Skeletal muscle tissue (tissue), 4 donors: ENCODE results near the gene SLC22A23. TPM values are rescaled to one million over a fixed set of nuclear protein-coding genes. Genes with fewer than 3 reads are reported as not detected.

Experiments
- H3K27ac ChIP-seq: one replicate; pipeline ENCODE4 v1.7.0; 2013; ENCODE audit warnings: mild to moderate bottlenecking, low read depth, low read length, inconsistent platforms
- H3K27me3 ChIP-seq, 3 donors: one replicate each; pipeline ENCODE4 v1.7.0; 2013; ENCODE audit warnings: low read length in 3 of 3; ENCODE audit not compliant: control insufficient read depth in 3 of 3, insufficient read depth in 3 of 3
- H3K36me3 ChIP-seq, 3 donors: one replicate each; pipeline ENCODE4 v1.7.0; 2013; ENCODE audit warnings: low read length in 3 of 3; ENCODE audit not compliant: control insufficient read depth in 3 of 3, insufficient read depth in 3 of 3
- H3K4me1 ChIP-seq, 3 donors: one replicate each; pipeline ENCODE4 v1.7.0; 2013; ENCODE audit warnings: low read length in 3 of 3, mild to moderate bottlenecking in 3 of 3; ENCODE audit not compliant: control insufficient read depth in 3 of 3, insufficient read depth in 3 of 3
- H3K4me3 ChIP-seq, 3 donors: one replicate each; pipeline ENCODE4 v1.7.0; 2013; ENCODE audit warnings: low read length in 3 of 3
- H3K9ac ChIP-seq, 3 donors: one replicate each; pipeline ENCODE4 v1.7.0; 2013; ENCODE audit warnings: low read length in 3 of 3, mild to moderate bottlenecking in 3 of 3, moderate library complexity in 2 of 3, low read depth in 1 of 3
- H3K9me3 ChIP-seq, 3 donors: one replicate each; pipeline ENCODE4 v1.7.0; 2013; ENCODE audit warnings: low read length in 3 of 3; ENCODE audit not compliant: control insufficient read depth in 3 of 3
- total RNA-seq: library from RNA; depleted of rRNA; stranded (reverse); fragments of >200 nt; gene quantifications from one replicate; pipeline ENCODE4 v1.2.3, GENCODE V29; 2014
- donor health status: Osteomylitis.

Gene SLC22A23
- total RNA-seq, 1 donor from 2014 or later = 2.6 TPM

GRCh38 chr6:3372184-3372846 lies 84.5 kb downstream of the SLC22A23 start:
- Histone ChIP-seq H3K4me3 (no peak overlapping the region), H3K36me3 (no peaks in the 10 kb centered on the region), H3K4me1 (peaks cover 4 to 6% (median 4%) of the 10 kb centered on the region in 3 donors), H3K9me3 (no peaks in the 10 kb centered on the region), H3K9ac (no peak overlapping the region), H3K27ac (no peak overlapping the region), H3K27me3 (no peaks in the 10 kb centered on the region)

- Histone ChIP-seq H3K9ac (no peak overlapping the region), H3K9me3 (no peaks in the 10 kb centered on the region), H3K27me3 (no peaks in the 10 kb centered on the region), H3K4me3 (no peak overlapping the region), H3K27ac (no peak overlapping the region), H3K4me1 (peaks cover 2 to 8% (median 3%) of the 10 kb centered on the region in 3 donors), H3K36me3 (no peaks in the 10 kb centered on the region)
These were observed 85.5 kb downstream of the SLC22A23 start for GRCh38 chr6:3371222-3371949.

GRCh38 chr6:3370361-3371221 lies 86.3 kb downstream of the SLC22A23 start:
- no peak overlapping the region for H3K4me3 ChIP-seq
- no peak overlapping the region for H3K9ac ChIP-seq
- H3K27ac ChIP-seq = no peak overlapping the region
- no peaks in the 10 kb centered on the region for H3K9me3 ChIP-seq
- no peaks in the 10 kb centered on the region for H3K36me3 ChIP-seq
- no peaks in the 10 kb centered on the region for H3K27me3 ChIP-seq
- peaks cover 2 to 8% (median 3%) of the 10 kb centered on the region in 3 donors for H3K4me1 ChIP-seq

GRCh38 chr6:3369985-3370360 lies 86.9 kb downstream of the SLC22A23 start:
- no peak overlapping the region for H3K9ac ChIP-seq
- H3K4me1 ChIP-seq = peaks cover 2 to 8% (median 3%) of the 10 kb centered on the region in 3 donors
- H3K27me3 ChIP-seq = no peaks in the 10 kb centered on the region
- no peaks in the 10 kb centered on the region for H3K9me3 ChIP-seq
- no peaks in the 10 kb centered on the region for H3K36me3 ChIP-seq
- H3K27ac ChIP-seq = no peak overlapping the region
- H3K4me3 ChIP-seq = no peak overlapping the region

GRCh38 chr6:3368685-3369084 lies 88.2 kb downstream of the SLC22A23 start:
- Histone ChIP-seq H3K4me1 (peaks cover 2 to 8% (median 4%) of the 10 kb centered on the region in 3 donors), H3K4me3 (no peak overlapping the region), H3K9me3 (no peaks in the 10 kb centered on the region), H3K9ac (no peak overlapping the region), H3K27me3 (no peaks in the 10 kb centered on the region), H3K27ac (no peak overlapping the region), H3K36me3 (no peaks in the 10 kb centered on the region)

GRCh38 chr6:3367630-3368029 lies 89.2 kb downstream of the SLC22A23 start:
- Histone ChIP-seq H3K4me1 (peaks cover 6 to 11% (median 8%) of the 10 kb centered on the region in 3 donors), H3K4me3 (no peak overlapping the region), H3K9me3 (no peaks in the 10 kb centered on the region), H3K9ac (no peak overlapping the region), H3K27ac (no peak overlapping the region), H3K36me3 (no peaks in the 10 kb centered on the region), H3K27me3 (no peaks in the 10 kb centered on the region)

- Histone ChIP-seq H3K27me3 (no peaks in the 10 kb centered on the region), H3K9me3 (no peaks in the 10 kb centered on the region), H3K4me1 (peaks cover 6 to 11% (median 8%) of the 10 kb centered on the region in 3 donors), H3K36me3 (no peaks in the 10 kb centered on the region), H3K4me3 (no peak overlapping the region), H3K9ac (no peak overlapping the region), H3K27ac (no peak overlapping the region)
These were observed 90.0 kb downstream of the SLC22A23 start for GRCh38 chr6:3366596-3367413.

- no peaks in the 10 kb centered on the region for H3K27me3 ChIP-seq
These were observed 92.5 kb downstream of the SLC22A23 start for GRCh38 chr6:3364391-3364790.

GRCh38 chr6:3363296-3364025 lies 93.4 kb downstream of the SLC22A23 start:
- Histone ChIP-seq H3K4me3 (no peak overlapping the region), H3K9ac (no peak overlapping the region), H3K27me3 (no peaks in the 10 kb centered on the region), H3K36me3 (no peaks in the 10 kb centered on the region), H3K27ac (no peak overlapping the region), H3K9me3 (no peaks in the 10 kb centered on the region), H3K4me1 (peaks cover 4 to 11% (median 8%) of the 10 kb centered on the region in 3 donors)

More at GRCh38 chr6:3364391-3364790, 92.5 kb downstream of the SLC22A23 start:
- peaks cover 4 to 11% (median 8%) of the 10 kb centered on the region in 3 donors for H3K4me1 ChIP-seq
- no peaks in the 10 kb centered on the region for H3K9me3 ChIP-seq
- H3K4me3 ChIP-seq = no peak overlapping the region
- H3K36me3 ChIP-seq = no peaks in the 10 kb centered on the region
- no peak overlapping the region for H3K9ac ChIP-seq
- no peak overlapping the region for H3K27ac ChIP-seq
